Calu3 (cell line): ENCODE measurements around the gene NRTN. TPM values are rescaled to one million over a fixed set of nuclear protein-coding genes. Genes with fewer than 3 reads are reported as not detected.

Experiments used
- BruUV-seq: library from RNA; stranded (reverse); fragments of 400-500 nt; replicated peaks from 2 replicates; lab custom pipeline; 2021; lab: Mats Ljungman, UMichigan
- CTCF ChIA-PET: fragments of 300-600 bp; sonication (Branson Sonifier 250); formaldehyde crosslinking; loops from one replicate; lab custom pipeline; 2022; ENCODE audit warnings: antibody characterized with exemption; lab: Charles Lee
- DNase-seq: peaks from one replicate; pipeline ENCODE4 v3.0.0; 2022
- H3K27ac Mint-ChIP-seq: one replicate; pipeline ENCODE4 v1.8.0; 2022; ENCODE audit warnings: mixed read lengths; ENCODE audit not compliant: unreplicated experiment
- H3K27me3 Mint-ChIP-seq: one replicate; pipeline ENCODE4 v1.8.0; 2022; ENCODE audit warnings: mixed read lengths; ENCODE audit not compliant: unreplicated experiment
- H3K36me3 Mint-ChIP-seq: one replicate; pipeline ENCODE4 v1.8.0; 2022; ENCODE audit warnings: mild to moderate bottlenecking, moderate library complexity, mixed read lengths; ENCODE audit not compliant: insufficient read depth, unreplicated experiment
- H3K4me1 Mint-ChIP-seq: one replicate; pipeline ENCODE4 v1.8.0; 2022; ENCODE audit warnings: mild to moderate bottlenecking, low read depth, mixed read lengths; ENCODE audit not compliant: unreplicated experiment
- H3K4me3 Mint-ChIP-seq: one replicate; pipeline ENCODE4 v1.8.0; 2022; ENCODE audit warnings: mild to moderate bottlenecking, low read depth, moderate library complexity, mixed read lengths; ENCODE audit not compliant: unreplicated experiment
- H3K9me3 Mint-ChIP-seq: one replicate; pipeline ENCODE4 v1.8.0; 2022; ENCODE audit warnings: low read depth, mixed read lengths; ENCODE audit not compliant: unreplicated experiment
- CTCF ChIP-seq: fragments of 200-600 bp; IDR thresholded peaks from one replicate; pipeline ENCODE4 v1.8.0; 2022; ENCODE audit warnings: antibody characterized with exemption; ENCODE audit not compliant: unreplicated experiment
- intact Hi-C: fragments of 100-400 bp; cut with micrococcal nuclease; formaldehyde crosslinking; loops from one replicate; pipeline ENCODE4 v1.10.0; 2022; ENCODE audit not compliant: unreplicated experiment
- total RNA-seq: library from RNA; stranded (reverse); gene quantifications from 2 replicates; pipeline ENCODE4 v1.2.3, GENCODE V29; 2022

The NRTN gene
- total RNA-seq, 1 experiment from 2014 or later: 5.4 TPM

GRCh38 chr19:5784581-5785147 lies 20.2 kb upstream of the NRTN start, which contains the start of gene PRR22:
TSS of gene PRR22 (minus strand) at chr19:5784746. CDS start at chr19:5784660, 86 bp downstream.
- H3K9me3 Mint-ChIP-seq: no peaks in the 10 kb centered on the region
- CTCF ChIA-PET: no interaction called here
- H3K4me1 Mint-ChIP-seq: no peaks in the 10 kb centered on the region
- BruUV-seq: no TSS peak
- no peak within 1 kb of the TSS for H3K4me3 Mint-ChIP-seq
- DNase-seq: no peak
- no peak for TF ChIP-seq CTCF
- intact Hi-C loops: no loop called here
- H3K36me3 Mint-ChIP-seq: peaks cover 20% of the 10 kb centered on the region
- H3K27me3 Mint-ChIP-seq: no peaks in the 10 kb centered on the region
- H3K27ac Mint-ChIP-seq: no peak within 1 kb of the TSS

- Mint-ChIP-seq H3K27me3 (no peaks in the 10 kb centered on the region), H3K27ac (no peak overlapping the region)
Measured at GRCh38 chr19:5785423-5785822, 19.4 kb upstream of the NRTN start.

DNA sequence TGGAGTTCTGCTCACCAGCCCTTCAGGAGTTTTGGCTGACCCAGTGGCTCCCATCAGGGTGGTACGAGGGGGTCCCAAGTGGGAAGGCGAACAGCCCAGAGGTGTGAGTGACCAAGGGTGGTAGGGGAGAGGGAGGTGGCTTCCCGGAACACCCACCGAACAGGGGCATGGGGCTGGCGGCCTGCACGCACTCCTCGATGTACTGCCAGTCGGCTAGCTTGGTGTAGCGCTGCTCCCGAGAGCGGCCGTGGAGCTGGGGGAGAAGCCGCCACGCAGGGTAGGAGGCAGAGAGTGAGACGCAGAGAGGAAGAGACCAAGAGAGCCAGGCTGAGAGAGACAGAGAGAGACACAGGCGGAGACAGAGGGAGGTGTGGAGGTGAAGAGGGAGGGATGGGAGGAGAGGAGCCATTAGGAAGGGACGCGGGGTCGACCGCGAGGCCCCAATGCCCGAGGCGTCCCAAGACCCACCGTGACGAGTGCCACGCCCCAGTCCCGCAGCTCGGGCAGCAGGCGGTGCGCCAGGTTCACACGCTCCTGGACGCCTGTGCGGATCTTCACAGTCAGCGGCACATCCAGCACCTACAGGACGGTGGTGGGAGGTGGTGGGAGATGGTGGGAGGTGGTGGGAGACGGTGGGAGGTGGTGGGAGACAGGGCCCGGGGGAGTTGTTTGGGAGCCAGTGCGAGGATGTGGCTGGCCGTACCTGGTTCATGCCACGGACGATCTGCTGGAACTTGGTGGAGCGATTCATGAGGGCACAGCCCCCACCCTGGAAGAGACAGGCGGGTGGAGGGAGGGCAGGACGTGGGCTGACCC lies 18.1 kb upstream of the NRTN start:
- Mint-ChIP-seq H3K27me3 (no peaks in the 10 kb centered on the region), H3K27ac (no peak overlapping the region), H3K9me3 (no peaks in the 10 kb centered on the region), H3K4me1 (no peaks in the 10 kb centered on the region), H3K36me3 (peaks cover 37% of the 10 kb centered on the region), H3K4me3 (no peak overlapping the region)
- CTCF ChIA-PET: interaction anchor here (0.6 kb wide), 1 partner anchor 204 kb away, joined by 3 read pairs; no protein-coding TSS in a partner anchor
- TF ChIP-seq CTCF: no peak
- intact Hi-C loops: no loop called here
- no peak for DNase-seq
- BruUV-seq: no TSS peak

More at GRCh38 chr19:5785423-5785822, 19.4 kb upstream of the NRTN start:
- intact Hi-C loops: no loop called here
- BruUV-seq: no TSS peak
- CTCF ChIA-PET: no interaction called here
- H3K36me3 Mint-ChIP-seq: peaks cover 28% of the 10 kb centered on the region
- no peak overlapping the region for H3K4me3 Mint-ChIP-seq
- H3K9me3 Mint-ChIP-seq: no peaks in the 10 kb centered on the region
- DNase-seq: no peak
- no peak for TF ChIP-seq CTCF
- no peaks in the 10 kb centered on the region for H3K4me1 Mint-ChIP-seq

- peaks cover 37% of the 10 kb centered on the region for H3K36me3 Mint-ChIP-seq
- no peaks in the 10 kb centered on the region for H3K27me3 Mint-ChIP-seq
- no peak for DNase-seq
- intact Hi-C loops: no loop called here
- CTCF ChIA-PET: interaction anchor here (0.6 kb wide), 1 partner anchor 203 kb away, joined by 3 read pairs; no protein-coding TSS in a partner anchor
- no peak for TF ChIP-seq CTCF
- BruUV-seq: no TSS peak
- no peak overlapping the region for H3K4me3 Mint-ChIP-seq
- H3K4me1 Mint-ChIP-seq: no peaks in the 10 kb centered on the region
- no peaks in the 10 kb centered on the region for H3K9me3 Mint-ChIP-seq
- no peak overlapping the region for H3K27ac Mint-ChIP-seq
Measured at GRCh38 chr19:5787409-5788182, 17.3 kb upstream of the NRTN start.
